ENCODE data around the gene KRTAP5-8. TPM values are rescaled to one million over a fixed set of nuclear protein-coding genes. Genes with fewer than 3 reads are reported as not detected.

The KRTAP5-8 gene
- total and polyA plus RNA-seq, 2 donors (not counting 1 experiment from before 2014, with no cell fraction given), result not detected

DNA sequence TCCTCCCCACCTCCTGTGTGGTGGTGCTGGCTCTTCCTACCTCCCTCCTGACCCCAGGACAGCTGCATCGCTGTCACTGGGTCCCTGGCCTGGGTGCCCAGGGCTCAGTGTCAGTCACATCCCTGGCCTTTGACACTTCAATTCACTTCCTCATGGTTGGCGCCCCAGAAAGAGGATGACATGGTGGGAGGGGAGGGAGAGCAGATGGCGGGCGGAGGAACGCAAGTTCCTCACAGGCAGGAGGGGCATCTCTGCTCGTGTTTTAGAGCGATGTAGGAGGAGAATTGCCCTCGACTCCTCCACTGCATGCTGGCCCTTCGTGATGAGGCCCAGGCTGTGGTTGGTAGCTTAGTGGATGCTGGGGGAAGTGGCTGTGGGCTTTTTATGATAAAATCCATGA, 45.9 kb upstream of the KRTAP5-8 start:
- H3K4me1 ChIP-seq (ENCODE audit: control insufficient read depth, extremely low read depth, insufficient read depth, low read length), result peaks cover 3% of the 10 kb centered on the region
- H3K79me2 ChIP-seq (ENCODE audit: control insufficient read depth, insufficient read depth, low read length), result no peaks in the 10 kb centered on the region
- no peak overlapping the region for H3K4me2 ChIP-seq (ENCODE audit: extremely low read depth, insufficient read depth, low read length)
- no peak overlapping the region for H3K27ac ChIP-seq (ENCODE audit: insufficient read depth, low read length)
- H3K9me3 ChIP-seq (ENCODE audit: control insufficient read depth, insufficient read depth, low read depth, low read length), result no peaks in the 10 kb centered on the region
- TF ChIP-seq EZH2 (IDR thresholded peaks at IDR 0.05; ENCODE audit: low read length, missing control alignments), result no peak
- TF ChIP-seq, protein P1, sequence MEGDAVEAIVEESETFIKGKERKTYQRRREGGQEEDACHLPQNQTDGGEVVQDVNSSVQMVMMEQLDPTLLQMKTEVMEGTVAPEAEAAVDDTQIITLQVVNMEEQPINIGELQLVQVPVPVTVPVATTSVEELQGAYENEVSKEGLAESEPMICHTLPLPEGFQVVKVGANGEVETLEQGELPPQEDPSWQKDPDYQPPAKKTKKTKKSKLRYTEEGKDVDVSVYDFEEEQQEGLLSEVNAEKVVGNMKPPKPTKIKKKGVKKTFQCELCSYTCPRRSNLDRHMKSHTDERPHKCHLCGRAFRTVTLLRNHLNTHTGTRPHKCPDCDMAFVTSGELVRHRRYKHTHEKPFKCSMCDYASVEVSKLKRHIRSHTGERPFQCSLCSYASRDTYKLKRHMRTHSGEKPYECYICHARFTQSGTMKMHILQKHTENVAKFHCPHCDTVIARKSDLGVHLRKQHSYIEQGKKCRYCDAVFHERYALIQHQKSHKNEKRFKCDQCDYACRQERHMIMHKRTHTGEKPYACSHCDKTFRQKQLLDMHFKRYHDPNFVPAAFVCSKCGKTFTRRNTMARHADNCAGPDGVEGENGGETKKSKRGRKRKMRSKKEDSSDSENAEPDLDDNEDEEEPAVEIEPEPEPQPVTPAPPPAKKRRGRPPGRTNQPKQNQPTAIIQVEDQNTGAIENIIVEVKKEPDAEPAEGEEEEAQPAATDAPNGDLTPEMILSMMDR (conservative IDR thresholded peaks at IDR 0.05 in 1 of 2, IDR thresholded peaks at IDR 0.05 in 1 of 2; ENCODE audit: low read depth in 1 of 2, low read length in 2 of 2), result no peak
- H3K27me3 ChIP-seq (ENCODE audit: control insufficient read depth, insufficient read depth, low read length), result no peaks in the 10 kb centered on the region
- no peak overlapping the region for H2AFZ ChIP-seq (ENCODE audit: low read length)
- no peak overlapping the region for H3K9ac ChIP-seq (ENCODE audit: insufficient read depth, low read length)
- no peak for DNase-seq (ENCODE audit: low read depth in 2 of 2)
- no peak overlapping the region for H3K4me3 ChIP-seq (replicated peaks in 1 of 4; ENCODE audit: control extremely low read depth in 1 of 4, insufficient read depth in 1 of 4, low read depth in 3 of 4, low read length in 4 of 4)
- H3K36me3 ChIP-seq (ENCODE audit: control insufficient read depth, insufficient read depth, low read length), result peaks cover 10% of the 10 kb centered on the region
- H4K20me1 ChIP-seq (ENCODE audit: control insufficient read depth, extremely low read depth, insufficient read depth, low read length), result no peaks in the 10 kb centered on the region

DNA sequence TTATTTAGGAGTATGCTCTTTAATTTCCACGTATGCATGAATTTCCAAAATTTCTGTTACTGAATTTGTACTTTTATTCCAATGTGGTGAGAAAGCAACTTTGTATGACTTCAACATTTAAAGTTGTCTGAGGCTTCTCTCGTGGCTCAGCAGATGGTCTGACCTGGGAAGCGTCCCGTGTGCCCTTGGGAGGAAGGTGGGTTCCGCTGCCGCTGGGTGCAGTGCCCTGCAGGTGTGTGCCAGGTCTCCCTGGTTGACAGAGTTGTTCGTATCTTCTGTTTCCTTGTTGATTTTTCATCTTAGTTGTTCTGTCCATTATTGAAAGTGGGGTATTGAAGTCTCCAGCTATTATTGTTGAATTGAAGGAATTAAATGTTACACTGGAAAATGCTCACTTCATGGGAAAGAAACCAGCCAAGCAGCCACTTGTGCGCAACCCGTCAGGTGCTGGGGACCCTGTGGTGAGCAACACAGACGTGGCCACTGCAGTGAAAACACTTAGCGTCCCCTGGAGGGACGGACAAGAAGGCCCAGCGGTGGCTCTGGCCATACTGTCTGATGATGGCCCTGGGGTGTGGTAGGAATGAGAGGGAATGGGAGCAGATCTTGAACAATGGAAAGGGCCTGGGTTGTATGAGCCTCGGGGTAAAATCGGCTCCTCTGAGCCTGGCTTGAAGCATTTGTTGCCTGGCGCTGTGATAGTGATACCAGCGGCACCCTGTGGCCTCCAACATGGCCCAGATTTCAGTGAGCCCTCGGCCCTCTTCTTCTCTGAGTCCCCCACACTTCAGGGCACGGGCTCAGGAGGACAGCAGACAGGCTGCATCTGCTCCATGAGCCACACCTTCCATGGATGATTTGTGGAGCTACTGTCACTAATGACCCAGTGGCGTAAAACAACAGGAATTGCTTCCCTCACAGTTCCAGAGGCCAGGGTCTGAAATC, 42.3 kb upstream of the KRTAP5-8 start:
- Histone ChIP-seq H3K27ac (ENCODE audit: insufficient read depth, low read length) (no peak overlapping the region), H3K36me3 (ENCODE audit: control insufficient read depth, insufficient read depth, low read length) (peaks cover 21% of the 10 kb centered on the region), H3K27me3 (ENCODE audit: control insufficient read depth, insufficient read depth, low read length) (no peaks in the 10 kb centered on the region), H3K4me2 (ENCODE audit: extremely low read depth, insufficient read depth, low read length) (no peak overlapping the region), H3K9me3 (ENCODE audit: control insufficient read depth, insufficient read depth, low read depth, low read length) (no peaks in the 10 kb centered on the region), H4K20me1 (ENCODE audit: control insufficient read depth, extremely low read depth, insufficient read depth, low read length) (no peaks in the 10 kb centered on the region), H2AFZ (ENCODE audit: low read length) (no peak overlapping the region), H3K4me1 (ENCODE audit: control insufficient read depth, extremely low read depth, insufficient read depth, low read length) (no peaks in the 10 kb centered on the region), H3K79me2 (ENCODE audit: control insufficient read depth, insufficient read depth, low read length) (no peaks in the 10 kb centered on the region), H3K9ac (ENCODE audit: insufficient read depth, low read length) (no peak overlapping the region), H3K4me3 (replicated peaks in 1 of 4; ENCODE audit: control extremely low read depth in 1 of 4, insufficient read depth in 1 of 4, low read depth in 3 of 4, low read length in 4 of 4) (no peak overlapping the region)
- no peak for TF ChIP-seq EZH2 (IDR thresholded peaks at IDR 0.05; ENCODE audit: low read length, missing control alignments)
- TF ChIP-seq, protein P1 (conservative IDR thresholded peaks at IDR 0.05 in 1 of 2, IDR thresholded peaks at IDR 0.05 in 1 of 2; ENCODE audit: low read depth in 1 of 2, low read length in 2 of 2), result no peak
- DNase-seq (ENCODE audit: low read depth in 2 of 2), result no peak

DNA sequence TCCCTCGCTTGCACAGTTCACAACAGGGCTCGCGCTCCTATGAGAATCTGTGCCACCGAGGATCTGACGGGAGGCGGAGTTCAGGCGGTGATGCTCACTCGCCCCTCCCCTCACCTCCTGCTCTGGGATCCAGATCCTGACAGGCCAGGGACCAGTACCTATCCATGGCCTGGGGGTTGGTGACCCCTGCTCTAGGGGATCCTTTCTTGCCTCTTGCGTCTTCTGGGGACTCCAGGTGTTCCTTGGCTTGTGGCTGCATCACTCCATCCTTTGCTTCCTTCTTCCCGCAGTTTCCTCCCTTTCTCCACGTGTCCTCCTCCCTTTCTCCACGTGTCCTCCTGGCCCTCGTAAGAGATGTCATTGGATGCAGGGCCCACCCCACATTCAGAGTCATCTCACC, 41.4 kb upstream of the KRTAP5-8 start:
- no peak overlapping the region for H3K9ac ChIP-seq (ENCODE audit: insufficient read depth, low read length)
- H3K27ac ChIP-seq (ENCODE audit: insufficient read depth, low read length), result no peak overlapping the region
- H3K79me2 ChIP-seq (ENCODE audit: control insufficient read depth, insufficient read depth, low read length), result no peaks in the 10 kb centered on the region
- no peak overlapping the region for H2AFZ ChIP-seq (ENCODE audit: low read length)
- no peaks in the 10 kb centered on the region for H3K4me1 ChIP-seq (ENCODE audit: control insufficient read depth, extremely low read depth, insufficient read depth, low read length)
- H3K4me2 ChIP-seq (ENCODE audit: extremely low read depth, insufficient read depth, low read length), result no peak overlapping the region
- no peaks in the 10 kb centered on the region for H3K9me3 ChIP-seq (ENCODE audit: control insufficient read depth, insufficient read depth, low read depth, low read length)
- H3K36me3 ChIP-seq (ENCODE audit: control insufficient read depth, insufficient read depth, low read length), result peaks cover 20% of the 10 kb centered on the region
- H3K4me3 ChIP-seq (replicated peaks in 1 of 4; ENCODE audit: control extremely low read depth in 1 of 4, insufficient read depth in 1 of 4, low read depth in 3 of 4, low read length in 4 of 4), result no peak overlapping the region
- H4K20me1 ChIP-seq (ENCODE audit: control insufficient read depth, extremely low read depth, insufficient read depth, low read length), result no peaks in the 10 kb centered on the region
- TF ChIP-seq EZH2 (IDR thresholded peaks at IDR 0.05; ENCODE audit: low read length, missing control alignments), result no peak
- no peak for DNase-seq (ENCODE audit: low read depth in 2 of 2)
- H3K27me3 ChIP-seq (ENCODE audit: control insufficient read depth, insufficient read depth, low read length), result no peaks in the 10 kb centered on the region

Data from fibroblast of lung (primary cell).